GM12891 (cell line): ENCODE data around the gene NDUFA8.

Source experiments
- POLR2A ChIP-seq: IDR thresholded peaks from 2 replicates; pipeline ENCODE4 v1.6.1; 2011; ENCODE audit warnings: low read depth, low read length, control low read depth
- TAF1 ChIP-seq: IDR thresholded peaks from 2 replicates; pipeline ENCODE4 v1.6.1; 2011; ENCODE audit warnings: low read depth, low read length, control low read depth

DNA sequence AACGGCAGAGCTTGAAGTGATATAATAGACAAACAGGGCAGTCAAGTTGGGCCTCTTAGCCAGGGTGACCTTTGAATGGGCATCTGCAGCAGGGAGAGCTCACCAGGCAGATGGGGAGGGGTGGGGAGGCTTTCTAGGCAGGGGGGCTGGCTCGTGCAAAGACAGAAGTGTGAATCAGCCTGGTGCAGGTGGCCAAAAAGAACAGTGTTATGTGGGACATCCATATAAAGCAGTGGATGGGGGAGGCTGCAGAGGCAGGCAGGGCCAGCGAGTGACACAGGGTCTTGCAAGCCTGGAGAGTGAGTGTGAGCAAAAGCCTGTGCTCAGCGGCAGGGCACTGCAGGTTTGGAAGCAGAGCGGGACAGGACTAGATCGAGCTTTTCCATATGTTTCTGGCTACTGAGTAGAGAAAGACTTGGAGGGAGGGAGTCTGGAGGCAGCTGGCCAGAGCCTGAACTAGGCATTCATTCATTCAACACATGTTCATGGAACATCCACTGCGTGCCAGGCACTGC is 52.2 kb downstream of the NDUFA8 start:
- no peak for TF ChIP-seq TAF1
- no peak for TF ChIP-seq POLR2A
